CD14-positive monocyte (primary cell): Measurements from ENCODE around the gene ALOX5. TPM values are rescaled to one million over a fixed set of nuclear protein-coding genes. Genes with fewer than 3 reads are reported as not detected.
A peak's percentile ranks its signal among the peaks of the same experiment; 100 is the strongest.
"Not testable (repeated sequence)": the region's sequence is repeated elsewhere in the genome, so short reads cannot be mapped to it uniquely, and the experiment has no call there.

ENCODE experiments used
- DNase-seq, 3 donors: peaks; one replicate each; pipeline ENCODE4 v3.0.0-alpha.2; 2011 to 2022
- H2AFZ ChIP-seq: 2 replicates; pipeline ENCODE4 v1.6.0; 2012; ENCODE audit warnings: mild to moderate bottlenecking, low read depth, low read length, inconsistent platforms; ENCODE audit not compliant: insufficient read depth, poor library complexity, severe bottlenecking
- H3K27ac ChIP-seq, 2 donors: 1 replicate in 1 of 2; 2 replicates in 1 of 2; pipeline ENCODE4 v1.5.1; 2012 to 2013; ENCODE audit warnings: low read length in 2 of 2, control low read depth in 1 of 2, inconsistent platforms in 1 of 2, low read depth in 1 of 2, mild to moderate bottlenecking in 1 of 2
- H3K27me3 ChIP-seq, 2 donors: one replicate each; pipeline versions ENCODE4 v1.6.0 to v1.6.1; 2011 to 2013; ENCODE audit warnings: low read length in 2 of 2; ENCODE audit not compliant: control insufficient read depth in 2 of 2, insufficient read depth in 2 of 2
- H3K36me3 ChIP-seq, 2 donors: replicated peaks in 1 of 2; 1 replicate in 1 of 2; 2 replicates in 1 of 2; pipeline versions ENCODE4 v1.5.1 to v1.6.1; 2012 to 2013; ENCODE audit warnings: low read length in 2 of 2, control low read depth in 1 of 2, inconsistent platforms in 1 of 2, mild to moderate bottlenecking in 1 of 2; ENCODE audit not compliant: insufficient read depth in 2 of 2, control insufficient read depth in 1 of 2
- H3K4me1 ChIP-seq, 2 donors: 1 replicate in 1 of 2; 2 replicates in 1 of 2; pipeline versions ENCODE4 v1.5.1 to v1.6.1; 2012 to 2013; ENCODE audit warnings: low read length in 2 of 2, control low read depth in 1 of 2, inconsistent platforms in 1 of 2, mild to moderate bottlenecking in 1 of 2, moderate library complexity in 1 of 2; ENCODE audit not compliant: insufficient read depth in 2 of 2, control insufficient read depth in 1 of 2
- H3K4me2 ChIP-seq: replicated peaks from 2 replicates; pipeline ENCODE3; 2012; ENCODE audit warnings: low read length, moderate library complexity, mild to moderate bottlenecking; ENCODE audit not compliant: poor library complexity, severe bottlenecking; ENCODE audit errors: extremely low read depth
- H3K4me3 ChIP-seq, 3 experiments: fragments of 200-600 bp in 1 of 3; sonication (generic) in 1 of 3; replicated peaks in 1 of 3; 1 replicate in 2 of 3; 2 replicates in 1 of 3; pipeline ENCODE4 v1.5.1; 2011 to 2013; ENCODE audit warnings: low read length in 3 of 3, mild to moderate bottlenecking in 3 of 3, control low read depth in 2 of 3, low read depth in 2 of 3, inconsistent platforms in 1 of 3, moderate library complexity in 1 of 3
- H3K79me2 ChIP-seq: 2 replicates; pipeline ENCODE4 v1.6.0; 2012; ENCODE audit warnings: mild to moderate bottlenecking, control low read depth, inconsistent platforms, low read length, moderate library complexity; ENCODE audit not compliant: insufficient read depth
- H3K9ac ChIP-seq: 2 replicates; pipeline ENCODE4 v1.6.0; 2017; ENCODE audit warnings: low read length, mild to moderate bottlenecking; ENCODE audit not compliant: insufficient read depth, poor library complexity, severe bottlenecking
- H3K9me3 ChIP-seq, 2 donors: replicated peaks in 1 of 2; 1 replicate in 1 of 2; 2 replicates in 1 of 2; pipeline versions ENCODE4 v1.5.1 to v1.6.1; 2012 to 2013; ENCODE audit warnings: low read length in 2 of 2, control low read depth in 1 of 2; ENCODE audit not compliant: control insufficient read depth in 1 of 2, insufficient read depth in 1 of 2
- H4K20me1 ChIP-seq: 2 replicates; pipeline ENCODE4 v1.6.0; 2012; ENCODE audit warnings: mild to moderate bottlenecking, low read length, control low read depth, moderate library complexity; ENCODE audit not compliant: insufficient read depth
- H3K27ac Mint-ChIP-seq, 7 donors: one replicate each; pipeline ENCODE4 v1.8.0; 2020; ENCODE audit warnings: mild to moderate bottlenecking in 7 of 7, mixed read lengths in 7 of 7, moderate library complexity in 6 of 7, inconsistent platforms in 2 of 7
- H3K27me3 Mint-ChIP-seq, 3 donors: one replicate each; pipeline ENCODE4 v1.8.0; 2021 to 2022; ENCODE audit warnings: low read depth in 3 of 3, mild to moderate bottlenecking in 3 of 3, mixed read lengths in 3 of 3, moderate library complexity in 3 of 3, inconsistent platforms in 1 of 3
- H3K36me3 Mint-ChIP-seq, 2 donors: one replicate each; pipeline ENCODE4 v1.8.0; 2020; ENCODE audit warnings: mixed read lengths in 2 of 2, inconsistent platforms in 1 of 2, mild to moderate bottlenecking in 1 of 2
- H3K4me1 Mint-ChIP-seq: one replicate; pipeline ENCODE4 v1.8.0; 2020; ENCODE audit warnings: mild to moderate bottlenecking, mixed read lengths
- H3K4me3 Mint-ChIP-seq, 2 donors: one replicate each; pipeline ENCODE4 v1.8.0; 2020; ENCODE audit warnings: mild to moderate bottlenecking in 2 of 2, mixed read lengths in 2 of 2, moderate library complexity in 1 of 2
- H3K9me3 Mint-ChIP-seq, 7 donors: one replicate each; pipeline ENCODE4 v1.8.0; 2020 to 2022; ENCODE audit warnings: mixed read lengths in 7 of 7, mild to moderate bottlenecking in 6 of 7, moderate library complexity in 6 of 7, inconsistent platforms in 2 of 7
- WGBS: methylation state at CpG from one replicate; pipeline ENCODE4 v1.1.5; 2013; ENCODE audit warnings: missing lambda C conversion rate; ENCODE audit not compliant: insufficient coverage; 5-methylcytosine and 5-hydroxymethylcytosine counted together
- intact Hi-C, 2 donors: fragments of 100-400 bp; cut with micrococcal nuclease; formaldehyde crosslinking; loops; one replicate each; pipeline versions ENCODE4 v1.15.0 to v1.15.1; 2023
- polyA plus RNA-seq, 3 donors: library from polyadenylated mRNA; depleted of rRNA in 1 of 3; unstranded in 2 of 3; stranded (reverse) in 1 of 3; fragments of 300-500 nt in 2 of 3; fragments of >200 nt in 1 of 3; fragmentation: Illumina TruSeq in 2 of 3; gene quantifications; 1 replicate in 2 of 3; 2 replicates in 1 of 3; pipeline ENCODE4 v1.2.3, GENCODE V29; 2012 to 2021
- TF ChIP-seq, protein P1 (sequence below): fragments of 200-600 bp; IDR thresholded peaks from one replicate; pipeline ENCODE4 v1.8.0; 2022; ENCODE audit warnings: antibody characterized with exemption, mild to moderate bottlenecking

ALOX5 gene
- polyA plus RNA-seq, 3 donors = 223 to 918 (median 272) TPM

DNA sequence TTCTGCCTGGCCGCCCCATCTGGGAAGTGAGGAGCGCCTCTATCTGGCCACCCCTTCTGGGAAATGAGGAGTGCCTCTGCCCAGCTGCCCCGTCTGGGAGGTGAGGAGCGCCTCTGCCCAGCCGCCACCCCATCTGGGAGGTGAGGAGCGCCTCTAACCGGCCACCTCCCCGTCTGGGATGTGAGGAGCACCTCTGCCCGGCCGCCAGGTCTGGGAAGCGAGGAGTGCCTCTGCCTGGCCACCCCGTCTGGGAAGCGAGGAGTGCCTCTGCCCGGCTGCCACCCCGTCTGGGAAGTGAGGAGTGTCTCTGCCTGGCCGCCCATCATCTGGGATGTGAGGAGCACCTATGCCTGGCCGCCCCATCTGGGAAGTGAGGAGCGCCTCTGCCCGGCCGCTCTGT lies 26.6 kb upstream of the ALOX5 start:
- H3K27me3 ChIP-seq, H3K4me3 Mint-ChIP-seq, intact Hi-C loops, H3K36me3 Mint-ChIP-seq, H2AFZ ChIP-seq, H4K20me1 ChIP-seq, H3K27ac Mint-ChIP-seq, H3K4me2 ChIP-seq, H3K27ac ChIP-seq, H3K4me3 ChIP-seq, DNase-seq, H3K36me3 ChIP-seq, H3K4me1 Mint-ChIP-seq, H3K4me1 ChIP-seq, H3K9ac ChIP-seq, H3K79me2 ChIP-seq, H3K27me3 Mint-ChIP-seq: not testable (repeated sequence)
- H3K9me3 Mint-ChIP-seq = peaks cover 20 to 34% (median 31%) of the 10 kb centered on the region in 7 donors
- peaks cover 4 to 27% of the 10 kb centered on the region in 2 donors for H3K9me3 ChIP-seq
- WGBS = over 99% methylated on average over 11 of the region's 20 CpGs

DNA sequence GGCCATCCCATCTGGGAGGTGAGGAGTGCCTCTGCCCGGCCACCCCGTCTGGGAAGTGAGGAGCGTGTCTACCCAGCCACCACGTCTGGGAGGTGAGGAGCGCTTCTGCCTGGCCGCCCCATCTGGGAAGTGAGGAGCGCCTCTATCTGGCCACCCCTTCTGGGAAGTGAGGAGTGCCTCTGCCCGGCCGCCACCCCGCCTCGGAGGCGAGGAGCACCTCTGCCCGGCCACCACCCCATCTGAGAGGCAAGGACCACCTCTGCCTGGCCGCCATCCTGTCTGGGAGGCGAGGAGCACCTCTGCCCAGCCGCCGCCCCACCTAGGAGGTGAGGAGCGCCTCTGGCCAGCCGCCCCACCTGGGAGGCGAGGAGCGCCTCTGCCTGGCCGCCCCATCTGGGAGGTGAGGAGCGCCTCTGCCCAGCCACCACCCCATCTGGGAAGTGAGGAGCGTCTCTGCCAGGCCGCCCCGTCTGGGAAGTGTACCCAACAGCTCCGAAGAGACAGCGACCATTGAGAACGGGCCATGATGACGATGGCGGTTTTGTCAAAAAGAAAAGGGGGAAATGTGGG lies 25.7 kb upstream of the ALOX5 start:
- H3K4me2 ChIP-seq, H3K4me1 ChIP-seq, H4K20me1 ChIP-seq, H2AFZ ChIP-seq, H3K4me1 Mint-ChIP-seq, H3K27me3 ChIP-seq, intact Hi-C loops, DNase-seq, H3K4me3 ChIP-seq, H3K9ac ChIP-seq, H3K79me2 ChIP-seq, H3K36me3 Mint-ChIP-seq, H3K4me3 Mint-ChIP-seq, H3K27me3 Mint-ChIP-seq, H3K36me3 ChIP-seq, H3K27ac Mint-ChIP-seq, H3K27ac ChIP-seq: not testable (repeated sequence)
- 97% methylated on average over 22 of the region's 31 CpGs for WGBS
- peaks cover 20 to 32% (median 30%) of the 10 kb centered on the region in 7 donors for H3K9me3 Mint-ChIP-seq
- H3K9me3 ChIP-seq = peaks cover 4 to 27% of the 10 kb centered on the region in 2 donors

DNA sequence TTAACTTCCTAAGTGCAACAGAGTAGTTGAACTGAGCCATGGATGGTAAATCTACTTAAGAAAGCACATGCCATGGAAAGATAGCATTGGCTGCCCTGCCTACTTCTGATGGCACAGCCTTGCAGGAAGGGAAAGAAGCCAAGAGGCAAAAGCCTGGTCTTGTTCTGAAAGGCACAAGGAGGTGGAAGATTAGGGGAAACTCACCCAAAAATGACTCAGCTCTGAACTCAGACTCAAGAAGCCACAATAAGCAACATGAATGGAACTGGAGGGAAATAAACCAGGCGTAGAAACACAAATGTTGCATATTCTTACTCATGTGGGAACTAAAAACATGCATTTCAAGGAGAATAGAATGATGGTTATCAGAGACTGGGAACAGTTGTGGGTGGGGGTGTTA lies 20.8 kb upstream of the ALOX5 start:
- Mint-ChIP-seq H3K9me3 (peaks cover 0 to 8% (median 6%) of the 10 kb centered on the region in 7 donors), H3K27me3 (peaks cover 0 to 5% (median 4%) of the 10 kb centered on the region in 3 donors), H3K36me3 (no peaks in the 10 kb centered on the region), H3K4me1 (peaks cover 23% of the 10 kb centered on the region), H3K27ac (peak overlapping the region in 4 of 7 donors; percentile 17 to 81 (median 66)), H3K4me3 (no peak overlapping the region)
- Histone ChIP-seq H3K27me3 (no peaks in the 10 kb centered on the region), H3K9ac (no peak overlapping the region), H4K20me1 (no peaks in the 10 kb centered on the region), H3K27ac (peak overlapping the region in 1 of 2 donors; percentile 9), H3K4me1 (peaks cover 0 to 18% of the 10 kb centered on the region in 2 donors), H3K4me3 (no peak overlapping the region), H3K4me2 (no peak overlapping the region), H2AFZ (no peak overlapping the region), H3K79me2 (no peaks in the 10 kb centered on the region), H3K9me3 (peaks cover 0 to 4% of the 10 kb centered on the region in 2 donors), H3K36me3 (no peaks in the 10 kb centered on the region)
- DNase-seq = peak in 2 of 3 donors; percentile 46 to 58
- TF ChIP-seq, protein P1, sequence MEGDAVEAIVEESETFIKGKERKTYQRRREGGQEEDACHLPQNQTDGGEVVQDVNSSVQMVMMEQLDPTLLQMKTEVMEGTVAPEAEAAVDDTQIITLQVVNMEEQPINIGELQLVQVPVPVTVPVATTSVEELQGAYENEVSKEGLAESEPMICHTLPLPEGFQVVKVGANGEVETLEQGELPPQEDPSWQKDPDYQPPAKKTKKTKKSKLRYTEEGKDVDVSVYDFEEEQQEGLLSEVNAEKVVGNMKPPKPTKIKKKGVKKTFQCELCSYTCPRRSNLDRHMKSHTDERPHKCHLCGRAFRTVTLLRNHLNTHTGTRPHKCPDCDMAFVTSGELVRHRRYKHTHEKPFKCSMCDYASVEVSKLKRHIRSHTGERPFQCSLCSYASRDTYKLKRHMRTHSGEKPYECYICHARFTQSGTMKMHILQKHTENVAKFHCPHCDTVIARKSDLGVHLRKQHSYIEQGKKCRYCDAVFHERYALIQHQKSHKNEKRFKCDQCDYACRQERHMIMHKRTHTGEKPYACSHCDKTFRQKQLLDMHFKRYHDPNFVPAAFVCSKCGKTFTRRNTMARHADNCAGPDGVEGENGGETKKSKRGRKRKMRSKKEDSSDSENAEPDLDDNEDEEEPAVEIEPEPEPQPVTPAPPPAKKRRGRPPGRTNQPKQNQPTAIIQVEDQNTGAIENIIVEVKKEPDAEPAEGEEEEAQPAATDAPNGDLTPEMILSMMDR = no peak
- intact Hi-C loops = no loop called here
- no CpG with 5 or more reads among the region's 1 CpG for WGBS
